Neural cell (in vitro differentiated cells): ENCODE measurements around the gene GAPDH. TPM values are rescaled to one million over a fixed set of nuclear protein-coding genes. Genes with fewer than 3 reads are reported as not detected.

Experiments
- H2AFZ ChIP-seq: fragments of 200-600, 300-800 bp; sonication (generic), shearing (Covaris generic); 2 replicates; pipeline ENCODE4 v1.6.0; 2014; ENCODE audit warnings: low read depth, mild to moderate bottlenecking, antibody characterized with exemption, low read length, moderate library complexity
- H3F3A ChIP-seq: fragments of 200-600 bp; shearing (Covaris generic); 2 replicates; pipeline ENCODE4 v1.6.1; 2016; ENCODE audit warnings: mild to moderate bottlenecking, moderate library complexity, mixed read lengths, antibody characterized with exemption, low read length; ENCODE audit not compliant: insufficient read depth, poor library complexity, severe bottlenecking
- H3K27ac ChIP-seq: fragments of 200-600, 300-800 bp; sonication (generic), shearing (Covaris generic); 2 replicates; pipeline ENCODE4 v1.5.1; 2014; ENCODE audit warnings: mild to moderate bottlenecking, low read length, moderate library complexity
- H3K27me3 ChIP-seq: fragments of 300-800, 200-600 bp; sonication (generic), shearing (Covaris generic); 2 replicates; pipeline ENCODE4 v1.6.0; 2014; ENCODE audit warnings: mild to moderate bottlenecking, low read depth, low read length, moderate library complexity; ENCODE audit not compliant: insufficient read depth
- H3K36me3 ChIP-seq: fragments of 300-800, 200-600 bp; sonication (generic), shearing (Covaris generic); 2 replicates; pipeline ENCODE4 v1.5.1; 2014; ENCODE audit warnings: mild to moderate bottlenecking, antibody characterized with exemption, low read length, moderate library complexity; ENCODE audit not compliant: insufficient read depth
- H3K4me2 ChIP-seq: fragments of 300-800, 200-600 bp; sonication (generic), shearing (Covaris generic); 2 replicates; pipeline ENCODE4 v1.6.0; 2014; ENCODE audit warnings: mild to moderate bottlenecking, low read length
- H3K4me3 ChIP-seq: fragments of 300-800, 200-600 bp; sonication (generic), shearing (Covaris generic); 2 replicates; pipeline ENCODE4 v1.5.1; 2014; ENCODE audit warnings: mild to moderate bottlenecking, low read length, moderate library complexity
- H3K79me2 ChIP-seq: fragments of 200-600 bp; shearing (Covaris generic); replicated peaks from 2 replicates; pipeline ENCODE4 v1.6.0; 2014; ENCODE audit warnings: mild to moderate bottlenecking, low read length, moderate library complexity; ENCODE audit not compliant: insufficient read depth
- H3K9ac ChIP-seq: fragments of 300-800, 200-600 bp; sonication (generic), shearing (Covaris generic); 2 replicates; pipeline ENCODE4 v1.6.1; 2016; ENCODE audit warnings: mild to moderate bottlenecking, low read length, mixed read lengths
- H3K9me2 ChIP-seq: fragments of 200-600 bp; shearing (Covaris generic); 2 replicates; pipeline ENCODE4 v1.6.1; 2016; ENCODE audit warnings: mild to moderate bottlenecking, low read length, mixed read lengths; ENCODE audit not compliant: insufficient read depth
- H3K9me3 ChIP-seq: fragments of 200-600, 300-800 bp; sonication (generic), shearing (Covaris generic); 2 replicates; pipeline ENCODE4 v1.6.1; 2016; ENCODE audit warnings: mild to moderate bottlenecking, mixed run types, low read length, moderate library complexity, mixed read lengths
- H4K20me1 ChIP-seq: fragments of 200-600 bp; shearing (Covaris generic); 2 replicates; pipeline ENCODE4 v1.6.1; 2016; ENCODE audit warnings: mild to moderate bottlenecking, mixed run types; ENCODE audit not compliant: insufficient read depth
- EP300 ChIP-seq: fragments of 450-650 bp; conservative IDR thresholded peaks from 2 replicates; pipeline ENCODE4 v1.6.1; 2014; ENCODE audit warnings: antibody characterized with exemption, mild to moderate bottlenecking, moderate library complexity; ENCODE audit not compliant: poor library complexity, severe bottlenecking
- EZH2 ChIP-seq: fragments of 200-600, 300-800 bp; shearing (Covaris generic), sonication (generic); IDR thresholded peaks from 2 replicates; pipeline ENCODE4 v1.6.1; 2014; ENCODE audit warnings: antibody characterized with exemption, low read length, borderline replicate concordance, mild to moderate bottlenecking; ENCODE audit not compliant: insufficient read depth, poor library complexity, severe bottlenecking
- MXI1 ChIP-seq: fragments of 450-650 bp; conservative IDR thresholded peaks from 2 replicates; pipeline ENCODE4 v1.6.1; 2014; ENCODE audit warnings: antibody characterized with exemption, mild to moderate bottlenecking; ENCODE audit not compliant: poor library complexity, severe bottlenecking
- POLR2AphosphoS5 ChIP-seq: IDR thresholded peaks from 2 replicates; pipeline ENCODE4 v1.6.1; 2012
- RAD21 ChIP-seq: fragments of 450-650 bp; conservative IDR thresholded peaks from 2 replicates; pipeline ENCODE4 v1.6.1; 2014; ENCODE audit warnings: antibody characterized with exemption, mild to moderate bottlenecking, moderate library complexity
- SMC3 ChIP-seq: fragments of 450-650 bp; conservative IDR thresholded peaks from 2 replicates; pipeline ENCODE4 v1.6.1; 2014; ENCODE audit warnings: antibody characterized with exemption, mild to moderate bottlenecking, moderate library complexity; ENCODE audit not compliant: poor library complexity
- TAF1 ChIP-seq: IDR thresholded peaks from 2 replicates; pipeline ENCODE4 v1.6.1; 2012; ENCODE audit warnings: low read depth
- polyA plus RNA-seq: library from polyadenylated mRNA; depleted of rRNA; stranded (reverse); fragments of >200 nt; gene quantifications from 2 replicates; pipeline ENCODE4 v1.2.3, GENCODE V29; 2014
- TF ChIP-seq, protein P1 (sequence below): IDR thresholded peaks from 2 replicates; pipeline ENCODE4 v1.6.1; 2012; ENCODE audit warnings: borderline replicate concordance
- TF ChIP-seq, protein P2 (sequence below): fragments of 450-650 bp; IDR thresholded peaks from 2 replicates; pipeline ENCODE4 v1.5.1; 2014; ENCODE audit warnings: antibody characterized with exemption, mild to moderate bottlenecking, moderate library complexity; ENCODE audit not compliant: poor library complexity, severe bottlenecking

Gene GAPDH
- polyA plus RNA-seq, 1 donor from 2014 or later = 1,673 TPM

DNA sequence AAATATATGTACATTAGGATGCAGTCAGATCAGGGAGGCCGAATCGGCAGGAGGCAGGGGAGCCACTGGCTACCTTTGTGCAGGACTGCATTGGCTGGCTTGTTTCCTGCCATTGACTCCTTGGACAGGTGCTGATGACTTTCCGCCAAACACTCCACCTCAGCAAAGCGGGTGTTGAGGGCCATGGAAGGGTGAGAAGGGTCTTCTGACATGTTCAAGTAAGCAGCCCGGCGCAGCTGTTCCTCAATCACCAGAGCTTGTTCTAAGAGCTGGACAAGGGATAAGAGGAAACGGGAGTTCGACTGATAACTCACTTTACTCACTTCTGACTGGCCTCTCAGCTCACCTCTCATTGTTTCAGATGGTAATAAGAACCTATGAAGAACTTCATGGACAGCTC lies 38.7 kb downstream of the GAPDH start:
- H3K9me2 ChIP-seq = no peaks in the 10 kb centered on the region
- TF ChIP-seq, protein P1, sequence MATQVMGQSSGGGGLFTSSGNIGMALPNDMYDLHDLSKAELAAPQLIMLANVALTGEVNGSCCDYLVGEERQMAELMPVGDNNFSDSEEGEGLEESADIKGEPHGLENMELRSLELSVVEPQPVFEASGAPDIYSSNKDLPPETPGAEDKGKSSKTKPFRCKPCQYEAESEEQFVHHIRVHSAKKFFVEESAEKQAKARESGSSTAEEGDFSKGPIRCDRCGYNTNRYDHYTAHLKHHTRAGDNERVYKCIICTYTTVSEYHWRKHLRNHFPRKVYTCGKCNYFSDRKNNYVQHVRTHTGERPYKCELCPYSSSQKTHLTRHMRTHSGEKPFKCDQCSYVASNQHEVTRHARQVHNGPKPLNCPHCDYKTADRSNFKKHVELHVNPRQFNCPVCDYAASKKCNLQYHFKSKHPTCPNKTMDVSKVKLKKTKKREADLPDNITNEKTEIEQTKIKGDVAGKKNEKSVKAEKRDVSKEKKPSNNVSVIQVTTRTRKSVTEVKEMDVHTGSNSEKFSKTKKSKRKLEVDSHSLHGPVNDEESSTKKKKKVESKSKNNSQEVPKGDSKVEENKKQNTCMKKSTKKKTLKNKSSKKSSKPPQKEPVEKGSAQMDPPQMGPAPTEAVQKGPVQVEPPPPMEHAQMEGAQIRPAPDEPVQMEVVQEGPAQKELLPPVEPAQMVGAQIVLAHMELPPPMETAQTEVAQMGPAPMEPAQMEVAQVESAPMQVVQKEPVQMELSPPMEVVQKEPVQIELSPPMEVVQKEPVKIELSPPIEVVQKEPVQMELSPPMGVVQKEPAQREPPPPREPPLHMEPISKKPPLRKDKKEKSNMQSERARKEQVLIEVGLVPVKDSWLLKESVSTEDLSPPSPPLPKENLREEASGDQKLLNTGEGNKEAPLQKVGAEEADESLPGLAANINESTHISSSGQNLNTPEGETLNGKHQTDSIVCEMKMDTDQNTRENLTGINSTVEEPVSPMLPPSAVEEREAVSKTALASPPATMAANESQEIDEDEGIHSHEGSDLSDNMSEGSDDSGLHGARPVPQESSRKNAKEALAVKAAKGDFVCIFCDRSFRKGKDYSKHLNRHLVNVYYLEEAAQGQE = no peak
- no peak for TF ChIP-seq MXI1
- no peak for TF ChIP-seq TAF1
- TF ChIP-seq EZH2 = no peak
- TF ChIP-seq POLR2AphosphoS5 = no peak
- no peak for TF ChIP-seq SMC3
- TF ChIP-seq EP300 = no peak
- no peak for TF ChIP-seq RAD21
- TF ChIP-seq, protein P2, sequence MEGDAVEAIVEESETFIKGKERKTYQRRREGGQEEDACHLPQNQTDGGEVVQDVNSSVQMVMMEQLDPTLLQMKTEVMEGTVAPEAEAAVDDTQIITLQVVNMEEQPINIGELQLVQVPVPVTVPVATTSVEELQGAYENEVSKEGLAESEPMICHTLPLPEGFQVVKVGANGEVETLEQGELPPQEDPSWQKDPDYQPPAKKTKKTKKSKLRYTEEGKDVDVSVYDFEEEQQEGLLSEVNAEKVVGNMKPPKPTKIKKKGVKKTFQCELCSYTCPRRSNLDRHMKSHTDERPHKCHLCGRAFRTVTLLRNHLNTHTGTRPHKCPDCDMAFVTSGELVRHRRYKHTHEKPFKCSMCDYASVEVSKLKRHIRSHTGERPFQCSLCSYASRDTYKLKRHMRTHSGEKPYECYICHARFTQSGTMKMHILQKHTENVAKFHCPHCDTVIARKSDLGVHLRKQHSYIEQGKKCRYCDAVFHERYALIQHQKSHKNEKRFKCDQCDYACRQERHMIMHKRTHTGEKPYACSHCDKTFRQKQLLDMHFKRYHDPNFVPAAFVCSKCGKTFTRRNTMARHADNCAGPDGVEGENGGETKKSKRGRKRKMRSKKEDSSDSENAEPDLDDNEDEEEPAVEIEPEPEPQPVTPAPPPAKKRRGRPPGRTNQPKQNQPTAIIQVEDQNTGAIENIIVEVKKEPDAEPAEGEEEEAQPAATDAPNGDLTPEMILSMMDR = no peak

GRCh38 chr12:6574576-6575295 lies 40.4 kb downstream of the GAPDH start:
- Histone ChIP-seq H3K4me3 (no peak overlapping the region), H3F3A (no peaks in the 10 kb centered on the region), H4K20me1 (no peaks in the 10 kb centered on the region), H3K4me2 (no peak overlapping the region), H3K27me3 (no peaks in the 10 kb centered on the region), H2AFZ (no peak overlapping the region), H3K9me2 (no peaks in the 10 kb centered on the region), H3K27ac (no peak overlapping the region), H3K36me3 (peaks cover 14% of the 10 kb centered on the region), H3K9me3 (no peaks in the 10 kb centered on the region), H3K9ac (no peak overlapping the region), H3K79me2 (no peaks in the 10 kb centered on the region)
- TF ChIP-seq TAF1 (no peak), EP300 (no peak), EZH2 (no peak), MXI1 (no peak), POLR2AphosphoS5 (no peak), SMC3 (no peak), RAD21 (no peak)
- TF ChIP-seq, protein P2 = no peak
- TF ChIP-seq, protein P1 = no peak

More for the DNA sequence above, 38.7 kb downstream of the GAPDH start:
- Histone ChIP-seq H3K79me2 (no peaks in the 10 kb centered on the region), H4K20me1 (no peaks in the 10 kb centered on the region), H3K36me3 (peaks cover 14% of the 10 kb centered on the region), H3K4me2 (no peak overlapping the region), H3K9ac (no peak overlapping the region), H3K27me3 (no peaks in the 10 kb centered on the region), H3F3A (no peaks in the 10 kb centered on the region), H2AFZ (no peak overlapping the region), H3K27ac (no peak overlapping the region), H3K4me3 (no peak overlapping the region), H3K9me3 (no peaks in the 10 kb centered on the region)
